ENCODE measurements around the gene AXIN2.

DNA sequence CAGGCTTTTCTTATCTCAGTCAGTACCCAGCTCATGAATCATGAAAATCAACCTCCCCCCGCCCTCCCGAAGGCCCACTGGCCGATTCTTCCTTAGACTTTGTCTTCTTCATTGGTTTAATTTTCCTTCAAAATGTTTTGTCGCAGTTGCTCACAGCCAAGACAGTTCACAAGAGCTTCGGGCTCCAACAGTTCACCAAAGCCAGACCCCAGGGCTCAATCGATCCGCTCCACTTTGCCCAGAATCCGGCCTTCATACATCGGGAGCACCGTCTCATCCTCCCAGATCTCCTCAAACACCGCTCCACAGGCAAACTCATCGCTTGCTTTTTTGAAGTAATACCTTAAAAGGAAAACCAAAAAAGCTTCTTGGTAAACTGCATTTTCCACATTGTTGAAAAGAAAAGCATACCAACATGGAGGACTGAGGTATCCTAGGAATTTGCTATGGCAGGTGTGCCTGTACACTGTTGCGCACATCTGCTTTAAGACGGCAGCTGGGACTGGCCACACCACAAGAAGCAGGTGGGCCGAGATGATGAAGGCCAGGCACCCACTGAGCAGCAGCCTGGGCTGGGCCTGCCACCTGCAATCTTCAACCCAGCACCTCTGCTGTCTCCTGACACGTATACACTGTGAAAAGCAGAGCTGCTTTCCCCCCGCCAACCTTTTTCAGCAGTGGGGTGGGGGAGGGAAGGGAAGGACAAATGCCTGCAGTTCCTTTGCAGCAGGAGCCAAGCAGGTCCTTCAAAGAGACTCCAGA, 31.5 kb downstream of the AXIN2 start:
- TF ChIP-seq POLR2A (IDR thresholded peaks at IDR 0.05) = no peak
- TF ChIP-seq, protein P1, sequence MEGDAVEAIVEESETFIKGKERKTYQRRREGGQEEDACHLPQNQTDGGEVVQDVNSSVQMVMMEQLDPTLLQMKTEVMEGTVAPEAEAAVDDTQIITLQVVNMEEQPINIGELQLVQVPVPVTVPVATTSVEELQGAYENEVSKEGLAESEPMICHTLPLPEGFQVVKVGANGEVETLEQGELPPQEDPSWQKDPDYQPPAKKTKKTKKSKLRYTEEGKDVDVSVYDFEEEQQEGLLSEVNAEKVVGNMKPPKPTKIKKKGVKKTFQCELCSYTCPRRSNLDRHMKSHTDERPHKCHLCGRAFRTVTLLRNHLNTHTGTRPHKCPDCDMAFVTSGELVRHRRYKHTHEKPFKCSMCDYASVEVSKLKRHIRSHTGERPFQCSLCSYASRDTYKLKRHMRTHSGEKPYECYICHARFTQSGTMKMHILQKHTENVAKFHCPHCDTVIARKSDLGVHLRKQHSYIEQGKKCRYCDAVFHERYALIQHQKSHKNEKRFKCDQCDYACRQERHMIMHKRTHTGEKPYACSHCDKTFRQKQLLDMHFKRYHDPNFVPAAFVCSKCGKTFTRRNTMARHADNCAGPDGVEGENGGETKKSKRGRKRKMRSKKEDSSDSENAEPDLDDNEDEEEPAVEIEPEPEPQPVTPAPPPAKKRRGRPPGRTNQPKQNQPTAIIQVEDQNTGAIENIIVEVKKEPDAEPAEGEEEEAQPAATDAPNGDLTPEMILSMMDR (IDR thresholded peaks at IDR 0.05) = no peak
